ENCODE results near the gene CAV1. TPM values are rescaled to one million over a fixed set of nuclear protein-coding genes. Genes with fewer than 3 reads are reported as not detected.

CAV1 gene
- total RNA-seq, 3 donors from 2014 or later (not counting 1 experiment from before 2014, with no cell fraction given) = not detected

DNA sequence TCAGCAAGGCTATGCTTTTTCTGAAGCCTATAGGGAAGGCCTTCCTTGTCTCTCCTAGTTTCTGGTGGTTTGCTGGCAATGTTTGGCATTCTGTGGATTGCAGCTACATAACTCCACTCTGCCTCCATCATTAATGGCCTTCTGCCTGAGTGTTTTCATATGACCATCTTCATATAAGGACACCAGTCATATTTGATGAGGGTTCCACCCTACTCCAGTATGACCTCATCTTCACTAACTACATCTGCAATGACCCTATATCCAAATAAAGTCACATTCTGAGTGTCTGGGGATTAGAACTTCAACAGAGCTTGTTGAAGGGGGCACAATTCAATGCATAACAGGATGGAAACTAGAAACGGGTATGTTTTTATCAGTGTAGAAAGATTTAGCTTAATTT, 22.1 kb downstream of the CAV1 start:
- Mint-ChIP-seq H3K9me3 (no peaks in the 10 kb centered on the region), H3K27me3 (ENCODE audit: low read depth in 2 of 2) (peaks cover 4 to 27% of the 10 kb centered on the region in 2 donors), H3K4me3 (no peak overlapping the region), H3K36me3 (no peaks in the 10 kb centered on the region), H3K4me1 (no peaks in the 10 kb centered on the region), H3K27ac (no peak overlapping the region)
- no peaks in the 10 kb centered on the region for H3K9me3 ChIP-seq (ENCODE audit: control insufficient read depth, insufficient read depth, low read length)
- no peaks in the 10 kb centered on the region for H3K4me1 ChIP-seq (ENCODE audit: control insufficient read depth, insufficient read depth, low read length)
- TF ChIP-seq, protein P1, sequence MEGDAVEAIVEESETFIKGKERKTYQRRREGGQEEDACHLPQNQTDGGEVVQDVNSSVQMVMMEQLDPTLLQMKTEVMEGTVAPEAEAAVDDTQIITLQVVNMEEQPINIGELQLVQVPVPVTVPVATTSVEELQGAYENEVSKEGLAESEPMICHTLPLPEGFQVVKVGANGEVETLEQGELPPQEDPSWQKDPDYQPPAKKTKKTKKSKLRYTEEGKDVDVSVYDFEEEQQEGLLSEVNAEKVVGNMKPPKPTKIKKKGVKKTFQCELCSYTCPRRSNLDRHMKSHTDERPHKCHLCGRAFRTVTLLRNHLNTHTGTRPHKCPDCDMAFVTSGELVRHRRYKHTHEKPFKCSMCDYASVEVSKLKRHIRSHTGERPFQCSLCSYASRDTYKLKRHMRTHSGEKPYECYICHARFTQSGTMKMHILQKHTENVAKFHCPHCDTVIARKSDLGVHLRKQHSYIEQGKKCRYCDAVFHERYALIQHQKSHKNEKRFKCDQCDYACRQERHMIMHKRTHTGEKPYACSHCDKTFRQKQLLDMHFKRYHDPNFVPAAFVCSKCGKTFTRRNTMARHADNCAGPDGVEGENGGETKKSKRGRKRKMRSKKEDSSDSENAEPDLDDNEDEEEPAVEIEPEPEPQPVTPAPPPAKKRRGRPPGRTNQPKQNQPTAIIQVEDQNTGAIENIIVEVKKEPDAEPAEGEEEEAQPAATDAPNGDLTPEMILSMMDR (IDR thresholded peaks at IDR 0.05) = no peak
- DNase-seq = no peak
- no peak overlapping the region for H3K27ac ChIP-seq (ENCODE audit: low read length)
- intact Hi-C loops (cut with micrococcal nuclease) = no loop called here
- no peak for ATAC-seq
- no peaks in the 10 kb centered on the region for H3K27me3 ChIP-seq (ENCODE audit: control insufficient read depth, insufficient read depth, low read length)
- H3K4me3 ChIP-seq (ENCODE audit: low read length) = no peak overlapping the region
- H3K36me3 ChIP-seq (ENCODE audit: control insufficient read depth, insufficient read depth, low read length) = no peaks in the 10 kb centered on the region
- no CpG with 5 or more reads among the region's 1 CpG for WGBS (ENCODE audit: insufficient coverage)

DNA sequence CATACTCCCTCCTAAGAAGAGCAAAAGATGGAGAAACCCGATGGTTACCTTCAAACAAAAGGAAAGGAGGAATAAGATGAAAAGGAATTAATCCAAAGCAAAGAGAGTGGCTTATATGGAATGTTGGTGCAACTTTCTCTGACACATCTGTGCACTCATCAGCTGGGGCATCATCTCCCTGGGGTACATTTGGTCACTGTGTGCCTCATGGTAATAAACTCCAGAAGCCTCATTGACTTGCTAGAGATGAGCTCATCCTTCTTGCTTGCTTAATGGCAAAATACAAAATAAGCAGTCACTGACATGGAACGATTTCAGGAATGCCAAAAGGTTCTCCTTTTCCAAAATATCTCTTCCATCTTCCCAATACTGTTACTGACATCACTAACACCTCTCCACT, 22.5 kb downstream of the CAV1 start:
- Mint-ChIP-seq H3K4me3 (no peak overlapping the region), H3K9me3 (no peaks in the 10 kb centered on the region), H3K4me1 (no peaks in the 10 kb centered on the region), H3K36me3 (no peaks in the 10 kb centered on the region), H3K27ac (no peak overlapping the region), H3K27me3 (ENCODE audit: low read depth in 2 of 2) (peaks cover 4 to 27% of the 10 kb centered on the region in 2 donors)
- H3K36me3 ChIP-seq (ENCODE audit: control insufficient read depth, insufficient read depth, low read length) = no peaks in the 10 kb centered on the region
- ATAC-seq (no peak), DNase-seq (no peak)
- H3K27ac ChIP-seq (ENCODE audit: low read length) = no peak overlapping the region
- TF ChIP-seq, protein P1 (IDR thresholded peaks at IDR 0.05) = no peak
- WGBS (ENCODE audit: insufficient coverage) = 74% methylated on average over 1 of the region's 2 CpGs
- no peak overlapping the region for H3K4me3 ChIP-seq (ENCODE audit: low read length)
- no peaks in the 10 kb centered on the region for H3K9me3 ChIP-seq (ENCODE audit: control insufficient read depth, insufficient read depth, low read length)
- no peaks in the 10 kb centered on the region for H3K27me3 ChIP-seq (ENCODE audit: control insufficient read depth, insufficient read depth, low read length)
- intact Hi-C loops (cut with micrococcal nuclease) = no loop called here
- H3K4me1 ChIP-seq (ENCODE audit: control insufficient read depth, insufficient read depth, low read length) = no peaks in the 10 kb centered on the region

DNA sequence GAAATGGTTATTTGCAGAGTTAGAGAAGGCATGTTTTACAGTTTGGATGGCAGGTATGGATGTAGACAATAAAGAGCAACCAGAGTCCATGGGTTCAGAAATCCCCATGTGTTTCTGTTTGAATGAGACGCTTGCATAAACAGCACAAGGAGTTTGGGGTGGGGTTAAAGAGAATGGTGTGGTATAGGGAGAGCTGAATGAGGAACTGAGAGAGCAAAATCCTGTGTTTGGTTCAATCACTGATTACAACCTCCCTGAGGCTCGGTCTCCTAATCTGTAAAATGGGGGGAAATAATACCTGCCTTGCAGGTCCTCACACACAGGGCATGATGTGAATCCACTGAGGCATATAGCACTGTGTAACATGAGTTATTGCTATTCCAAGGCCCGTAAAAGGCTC, 23.7 kb downstream of the CAV1 start:
- H3K4me1 ChIP-seq (ENCODE audit: control insufficient read depth, insufficient read depth, low read length) = no peaks in the 10 kb centered on the region
- H3K9me3 ChIP-seq (ENCODE audit: control insufficient read depth, insufficient read depth, low read length) = no peaks in the 10 kb centered on the region
- WGBS (ENCODE audit: insufficient coverage) = 86% methylated on average over 3 of the region's 3 CpGs
- no peaks in the 10 kb centered on the region for H3K36me3 ChIP-seq (ENCODE audit: control insufficient read depth, insufficient read depth, low read length)
- no peak for ATAC-seq
- H3K9me3 Mint-ChIP-seq = no peaks in the 10 kb centered on the region
- no peak overlapping the region for H3K4me3 ChIP-seq (ENCODE audit: low read length)
- intact Hi-C loops (cut with micrococcal nuclease) = no loop called here
- H3K36me3 Mint-ChIP-seq = no peaks in the 10 kb centered on the region
- H3K27me3 ChIP-seq (ENCODE audit: control insufficient read depth, insufficient read depth, low read length) = no peaks in the 10 kb centered on the region
- peaks cover 4 to 30% of the 10 kb centered on the region in 2 donors for H3K27me3 Mint-ChIP-seq (ENCODE audit: low read depth in 2 of 2)
- no peak overlapping the region for H3K27ac Mint-ChIP-seq
- no peaks in the 10 kb centered on the region for H3K4me1 Mint-ChIP-seq
- H3K4me3 Mint-ChIP-seq = no peak overlapping the region
- no peak for DNase-seq
- TF ChIP-seq, protein P1 (IDR thresholded peaks at IDR 0.05) = no peak
- no peak overlapping the region for H3K27ac ChIP-seq (ENCODE audit: low read length)

DNA sequence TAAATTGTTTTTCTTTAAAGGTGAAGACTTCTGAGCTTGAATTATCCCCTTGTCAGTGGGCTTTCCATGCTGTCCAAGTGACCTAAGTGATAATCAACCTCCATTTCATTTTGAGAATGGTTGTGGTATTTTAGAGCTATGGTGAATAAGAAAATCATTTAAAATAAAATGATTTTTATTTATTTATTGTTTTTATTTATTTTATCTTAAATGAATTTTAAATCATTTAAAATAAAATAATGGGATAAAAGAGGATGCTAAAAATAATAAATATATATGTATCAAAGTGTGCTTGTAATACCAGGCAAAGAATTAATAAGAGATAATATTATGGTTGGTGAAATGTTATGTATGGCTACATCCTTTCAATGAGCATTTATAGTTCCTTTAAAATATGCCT, 24.5 kb downstream of the CAV1 start:
- Histone ChIP-seq H3K27me3 (ENCODE audit: control insufficient read depth, insufficient read depth, low read length) (no peaks in the 10 kb centered on the region), H3K9me3 (ENCODE audit: control insufficient read depth, insufficient read depth, low read length) (no peaks in the 10 kb centered on the region), H3K4me1 (ENCODE audit: control insufficient read depth, insufficient read depth, low read length) (no peaks in the 10 kb centered on the region), H3K36me3 (ENCODE audit: control insufficient read depth, insufficient read depth, low read length) (no peaks in the 10 kb centered on the region), H3K4me3 (ENCODE audit: low read length) (no peak overlapping the region), H3K27ac (ENCODE audit: low read length) (no peak overlapping the region)
- H3K4me3 Mint-ChIP-seq = no peak overlapping the region
- ATAC-seq (no peak), DNase-seq (no peak)
- no peaks in the 10 kb centered on the region for H3K36me3 Mint-ChIP-seq
- H3K27me3 Mint-ChIP-seq (ENCODE audit: low read depth in 2 of 2) = peaks cover 7 to 30% of the 10 kb centered on the region in 2 donors
- no peaks in the 10 kb centered on the region for H3K9me3 Mint-ChIP-seq
- H3K27ac Mint-ChIP-seq = no peak overlapping the region
- intact Hi-C loops (cut with micrococcal nuclease) = no loop called here
- TF ChIP-seq, protein P1 (IDR thresholded peaks at IDR 0.05) = no peak
- no peaks in the 10 kb centered on the region for H3K4me1 Mint-ChIP-seq

Data from natural killer cell (primary cell).